HCT116 (cell line): Measurements from ENCODE around the gene MYO1A. TPM values are rescaled to one million over a fixed set of nuclear protein-coding genes. Genes with fewer than 3 reads are reported as not detected.

Experiments
- ATAC-seq: fragments of 200-7000 bp; cut with Tn5 transposase; 2 replicates; pipeline ENCODE4 v1.9.1; 2020; ENCODE audit warnings: mild to moderate bottlenecking, moderate library complexity
- BruUV-seq: library from RNA; stranded (reverse); fragments of 400-500 nt; replicated peaks from 2 replicates; lab custom pipeline; 2021; lab: Mats Ljungman, UMichigan
- CTCF ChIA-PET: fragments of 300-600 bp; sonication (Branson Sonifier 250); formaldehyde crosslinking; loops from one replicate; lab custom pipeline; 2021; ENCODE audit warnings: antibody characterized with exemption; lab: Charles Lee
- POLR2A ChIA-PET: fragments of 300-600, 350-600 bp; sonication (Branson Sonifier 250); formaldehyde crosslinking; loops from one replicate; lab custom pipeline; 2021; ENCODE audit warnings: antibody characterized with exemption; lab: Charles Lee
- RAD21 ChIA-PET, 2 experiments: fragments of 300-600 bp; sonication (Branson Sonifier 250); formaldehyde crosslinking; loops; one replicate each; lab custom pipeline; 2023; ENCODE audit warnings: low total read pairs in 2 of 2; ENCODE audit not compliant: uncharacterized antibody in 2 of 2, unreplicated experiment in 2 of 2, low non-redundant PET in 1 of 2; lab: Charles Lee
- DNase-seq: peaks from one replicate; pipeline ENCODE4 v3.0.0-alpha.2; 2010; ENCODE audit warnings: low read depth, low spot score
- H2AFZ ChIP-seq: fragments of 200-600 bp; shearing (Covaris generic), sonication (generic); 2 replicates; pipeline ENCODE4 v1.6.1; 2017; ENCODE audit warnings: low read depth, mixed run types, mixed read lengths, antibody characterized with exemption, low read length; ENCODE audit not compliant: poor library complexity, severe bottlenecking
- H3K27ac ChIP-seq: 2 replicates; pipeline ENCODE4 v1.5.1; 2012; ENCODE audit warnings: low read depth, low read length
- H3K27me3 ChIP-seq: fragments of 200-600 bp; sonication (generic); 2 replicates; pipeline ENCODE4 v1.6.1; 2016; ENCODE audit warnings: mixed run types, low read length, mixed read lengths; ENCODE audit not compliant: insufficient read depth
- H3K36me3 ChIP-seq, 2 experiments: fragments of 200-500 bp in 1 of 2; fragments of 200-600 bp in 1 of 2; sonication (Bioruptor generic) in 1 of 2; sonication (generic) in 1 of 2; 2 replicates each; pipeline versions ENCODE4 v1.5.1 to v1.6.1; 2014 to 2016; ENCODE audit warnings: low read length in 2 of 2, inconsistent platforms in 1 of 2, mixed read lengths in 1 of 2, mixed run types in 1 of 2; ENCODE audit not compliant: insufficient read depth in 2 of 2, control insufficient read depth in 1 of 2
- H3K4me1 ChIP-seq, 2 experiments: fragments of 200-600 bp in 1 of 2; sonication (generic) in 1 of 2; 2 replicates each; pipeline versions ENCODE4 v1.5.1 to v1.6.1; 2012 to 2017; ENCODE audit warnings: low read length in 2 of 2, inconsistent platforms in 1 of 2, mild to moderate bottlenecking in 1 of 2, mixed read lengths in 1 of 2, mixed run types in 1 of 2, moderate library complexity in 1 of 2; ENCODE audit not compliant: insufficient read depth in 2 of 2, control insufficient read depth in 1 of 2
- H3K4me2 ChIP-seq: fragments of 200-600 bp; sonication (generic); 2 replicates; pipeline ENCODE4 v1.6.1; 2017; ENCODE audit warnings: mixed run types, low read length, mixed read lengths
- H3K4me3 ChIP-seq, 2 experiments: fragments of 200-600 bp in 1 of 2; sonication (generic) in 1 of 2; replicated peaks in 1 of 2; 2 replicates each; pipeline ENCODE4 v1.5.1; 2011 to 2016; ENCODE audit warnings: low read length in 2 of 2, control low read depth in 1 of 2, low read depth in 1 of 2, mild to moderate bottlenecking in 1 of 2, mixed read lengths in 1 of 2, mixed run types in 1 of 2
- H3K79me2 ChIP-seq: fragments of 200-600 bp; sonication (generic); 2 replicates; pipeline ENCODE4 v1.6.1; 2017; ENCODE audit warnings: mild to moderate bottlenecking, mixed run types, low read length, moderate library complexity, mixed read lengths; ENCODE audit not compliant: insufficient read depth
- H3K9ac ChIP-seq: fragments of 200-600 bp; sonication (generic); 2 replicates; pipeline ENCODE4 v1.6.1; 2016; ENCODE audit warnings: low read length, mixed read lengths
- H3K9me2 ChIP-seq: fragments of 200-600 bp; sonication (generic), shearing (Covaris generic); 2 replicates; pipeline ENCODE4 v1.6.1; 2017; ENCODE audit warnings: mixed run types, mild to moderate bottlenecking, moderate library complexity; ENCODE audit not compliant: insufficient read depth
- H3K9me3 ChIP-seq, 2 experiments: fragments of 200-500 bp in 1 of 2; fragments of 200-600 bp in 1 of 2; sonication (Bioruptor generic) in 1 of 2; sonication (generic) in 1 of 2; 2 replicates each; pipeline ENCODE4 v1.6.1; 2014 to 2017; ENCODE audit warnings: low read length in 2 of 2, mixed read lengths in 2 of 2, inconsistent platforms in 1 of 2, low read depth in 1 of 2, mild to moderate bottlenecking in 1 of 2, mixed run types in 1 of 2, moderate library complexity in 1 of 2; ENCODE audit not compliant: control insufficient read depth in 1 of 2, insufficient read depth in 1 of 2
- H4K20me1 ChIP-seq: fragments of 200-600 bp; sonication (generic), shearing (Covaris generic); 2 replicates; pipeline ENCODE4 v1.6.1; 2017; ENCODE audit warnings: mixed run types, mild to moderate bottlenecking, moderate library complexity; ENCODE audit not compliant: insufficient read depth
- CEBPB ChIP-seq: IDR thresholded peaks from 2 replicates; pipeline ENCODE4 v1.6.1; 2012; ENCODE audit warnings: low read depth
- EGR1 ChIP-seq: IDR thresholded peaks from 2 replicates; pipeline ENCODE4 v1.6.1; 2012; ENCODE audit warnings: low read depth
- EZH2 ChIP-seq: fragments of 200-600 bp; sonication (generic); IDR thresholded peaks from 2 replicates; pipeline ENCODE4 v1.6.1; 2017; ENCODE audit warnings: antibody characterized with exemption, mixed run types
- FOSL1 ChIP-seq: IDR thresholded peaks from 2 replicates; pipeline ENCODE4 v1.6.1; 2012; ENCODE audit warnings: low read depth
- JUND ChIP-seq: IDR thresholded peaks from 2 replicates; pipeline ENCODE4 v1.6.1; 2012
- POLR2A ChIP-seq: IDR thresholded peaks from 2 replicates; pipeline ENCODE4 v1.7.0; 2011; ENCODE audit warnings: borderline replicate concordance; ENCODE audit not compliant: insufficient read depth, insufficient read length; ENCODE audit errors: extremely low read depth
- POLR2AphosphoS5 ChIP-seq: IDR thresholded peaks from 2 replicates; pipeline ENCODE4 v1.6.1; 2011; ENCODE audit warnings: mild to moderate bottlenecking, low read depth, low read length, moderate library complexity
- REST ChIP-seq: IDR thresholded peaks from 2 replicates; pipeline ENCODE4 v1.6.1; 2012; ENCODE audit warnings: low read depth
- SIN3A ChIP-seq: IDR thresholded peaks from 2 replicates; pipeline ENCODE4 v1.6.1; 2012; ENCODE audit warnings: low read depth
- SP1 ChIP-seq: IDR thresholded peaks from 2 replicates; pipeline ENCODE4 v1.6.1; 2012; ENCODE audit warnings: low read depth
- SRF ChIP-seq: IDR thresholded peaks from 2 replicates; pipeline ENCODE4 v1.6.1; 2012; ENCODE audit warnings: low read depth
- TCF7L2 ChIP-seq: IDR thresholded peaks from 2 replicates; pipeline ENCODE4 v1.7.0; 2011; ENCODE audit warnings: borderline replicate concordance, inconsistent platforms; ENCODE audit not compliant: insufficient read depth, insufficient read length; ENCODE audit errors: extremely low read depth
- ZNF274 ChIP-seq: fragments of 200-500 bp; sonication (Bioruptor generic); IDR thresholded peaks from 2 replicates; pipeline ENCODE4 v1.6.1; 2014; ENCODE audit warnings: mild to moderate bottlenecking, low read depth, low read length, inconsistent platforms
- intact Hi-C: fragments of 100-400 bp; cut with micrococcal nuclease; formaldehyde crosslinking; loops from 2 replicates; pipeline ENCODE4 v1.10.0; 2022
- total RNA-seq: library from RNA; stranded (reverse); gene quantifications from one replicate; pipeline ENCODE4 v1.2.1, GENCODE V29; 2021; ENCODE audit not compliant: unreplicated experiment
- TF ChIP-seq, protein P1 (sequence below): IDR thresholded peaks from 2 replicates; pipeline ENCODE4 v1.6.1; 2011; ENCODE audit warnings: mild to moderate bottlenecking, low read length, moderate library complexity; ENCODE audit not compliant: insufficient replicate concordance; ENCODE audit errors: extremely low read depth

MYO1A gene
- total RNA-seq, 1 experiment from 2014 or later: 0.76 TPM

- Histone ChIP-seq H3K4me2 (peak overlapping the region; percentile 60), H3K36me3 (peaks cover 20 to 35% of the 10 kb centered on the region in 2 experiments; a peak in 3 of 4 replicates), H3K27me3 (no peaks in the 10 kb centered on the region), H3K9me3 (no peaks in the 10 kb centered on the region), H3K9ac (no peak overlapping the region), H3K4me1 (peaks cover 48 to 80% of the 10 kb centered on the region in 2 experiments), H3K4me3 (no peak overlapping the region), H3K79me2 (peaks cover 38% of the 10 kb centered on the region), H3K27ac (peak overlapping the region; percentile 51), H3K9me2 (no peaks in the 10 kb centered on the region), H2AFZ (no peak overlapping the region), H4K20me1 (no peaks in the 10 kb centered on the region)
- no TSS peak for BruUV-seq
- POLR2A ChIA-PET: interaction anchor here (0.9 to 7.8 kb wide), 2 partner anchors 13 to 14 kb away, joined by 3 to 32 read pairs; partner anchors contain the start of gene NEMP1
- TF ChIP-seq EZH2 (no peak), EGR1 (no peak), REST (no peak), CEBPB (no peak), SRF (no peak), ZNF274 (no peak), TCF7L2 (no peak), SP1 (no peak), FOSL1 (no peak), SIN3A (no peak), POLR2A (no peak), JUND (no peak), POLR2AphosphoS5 (no peak)
- TF ChIP-seq, protein P1, sequence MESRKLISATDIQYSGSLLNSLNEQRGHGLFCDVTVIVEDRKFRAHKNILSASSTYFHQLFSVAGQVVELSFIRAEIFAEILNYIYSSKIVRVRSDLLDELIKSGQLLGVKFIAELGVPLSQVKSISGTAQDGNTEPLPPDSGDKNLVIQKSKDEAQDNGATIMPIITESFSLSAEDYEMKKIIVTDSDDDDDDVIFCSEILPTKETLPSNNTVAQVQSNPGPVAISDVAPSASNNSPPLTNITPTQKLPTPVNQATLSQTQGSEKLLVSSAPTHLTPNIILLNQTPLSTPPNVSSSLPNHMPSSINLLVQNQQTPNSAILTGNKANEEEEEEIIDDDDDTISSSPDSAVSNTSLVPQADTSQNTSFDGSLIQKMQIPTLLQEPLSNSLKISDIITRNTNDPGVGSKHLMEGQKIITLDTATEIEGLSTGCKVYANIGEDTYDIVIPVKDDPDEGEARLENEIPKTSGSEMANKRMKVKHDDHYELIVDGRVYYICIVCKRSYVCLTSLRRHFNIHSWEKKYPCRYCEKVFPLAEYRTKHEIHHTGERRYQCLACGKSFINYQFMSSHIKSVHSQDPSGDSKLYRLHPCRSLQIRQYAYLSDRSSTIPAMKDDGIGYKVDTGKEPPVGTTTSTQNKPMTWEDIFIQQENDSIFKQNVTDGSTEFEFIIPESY: no peak
- no peak for DNase-seq
- intact Hi-C loops: no loop called here
- CTCF ChIA-PET: interaction anchor here (0.9 to 1.7 kb wide), 5 partner anchors 13 to 35 kb away, joined by 3 to 5 read pairs (median 5); partner anchors contain the start of genes NEMP1 and STAT6
- ATAC-seq: no peak
- RAD21 ChIA-PET: interaction anchor here in 1 of 2 experiments (1.6 kb wide), 1 partner anchor 19 kb away, joined by 4 read pairs; the partner anchor contains the start of gene STAT6
Measured at GRCh38 chr12:57092529-57092862, 42.6 kb upstream of the MYO1A start.
